Lower leg skin (tissue), 4 donors: Measurements from ENCODE around the gene UBAC2. TPM values are rescaled to one million over a fixed set of nuclear protein-coding genes. Genes with fewer than 3 reads are reported as not detected.

Experiments
- DNase-seq, 2 donors: peaks; one replicate each; pipeline ENCODE4 v3.0.0-alpha.2; 2019; ENCODE audit warnings: low spot score in 2 of 2
- H3K4me3 ChIP-seq: fragments of 200-600 bp; sonication (generic); 2 replicates; pipeline ENCODE4 v1.5.1; 2017; ENCODE audit warnings: mild to moderate bottlenecking, low read depth; ENCODE audit not compliant: poor library complexity, severe bottlenecking
- CTCF ChIP-seq, 3 donors: fragments of 450-650 bp; IDR thresholded peaks; one replicate each; pipeline ENCODE4 v1.5.1; 2016; ENCODE audit warnings: antibody characterized with exemption in 3 of 3, mild to moderate bottlenecking in 3 of 3, moderate library complexity in 2 of 3
- POLR2A ChIP-seq, 2 donors: fragments of 450-650 bp; IDR thresholded peaks; one replicate each; pipeline ENCODE4 v1.6.1; 2016 to 2017; ENCODE audit warnings: antibody characterized with exemption in 2 of 2, mild to moderate bottlenecking in 1 of 2, moderate library complexity in 1 of 2
- WGBS, 2 donors: methylation state at CpG; one replicate each; pipeline ENCODE4 v1.1.5; 2018; 5-methylcytosine and 5-hydroxymethylcytosine counted together
- intact Hi-C: fragments of 100-400 bp; cut with DNase I; formaldehyde crosslinking; loops from one replicate; pipeline ENCODE4 v1.15.0; 2023; ENCODE audit warnings: low total_unique reads
- total RNA-seq, 4 donors: library from RNA; depleted of rRNA; stranded (reverse); fragments of >200 nt; gene quantifications; one replicate each; pipeline ENCODE4 v1.1.0, GENCODE V29; 2016

The UBAC2 gene
- total RNA-seq, 4 donors from 2014 or later: 94.8 to 125 (median 106) TPM

GRCh38 chr13:99258946-99259345, 58.3 kb downstream of the UBAC2 start:
- intact Hi-C loops: no loop called here
- WGBS, 2 donors: 75 to 86% methylated on average over 3 of the region's 3 CpGs
- no peak for TF ChIP-seq POLR2A (IDR thresholded peaks at IDR 0.05)
- no peak for TF ChIP-seq CTCF (IDR thresholded peaks at IDR 0.05)

GRCh38 chr13:99260216-99260615, 59.6 kb downstream of the UBAC2 start:
- intact Hi-C loops: loop anchor here (5.0 kb wide), 1 partner anchor 83 kb away; no protein-coding TSS in a partner anchor
- 93 to 94% methylated on average over 5 of the region's 5 CpGs for WGBS, 2 donors
- no peak for TF ChIP-seq POLR2A (IDR thresholded peaks at IDR 0.05)
- TF ChIP-seq CTCF (IDR thresholded peaks at IDR 0.05): no peak
- no peak overlapping the region for H3K4me3 ChIP-seq
- no peak for DNase-seq

More at GRCh38 chr13:99258946-99259345, 58.3 kb downstream of the UBAC2 start:
- H3K4me3 ChIP-seq: no peak overlapping the region
- DNase-seq: no peak

GRCh38 chr13:99261059-99261458, 60.4 kb downstream of the UBAC2 start:
- 90 to 95% methylated on average over 1 of the region's 1 CpG for WGBS, 2 donors
- intact Hi-C loops: loop anchor here (5.0 kb wide), 1 partner anchor 84 kb away; no protein-coding TSS in a partner anchor
- DNase-seq: no peak
- TF ChIP-seq CTCF (IDR thresholded peaks at IDR 0.05): no peak
- TF ChIP-seq POLR2A (IDR thresholded peaks at IDR 0.05): no peak
- no peak overlapping the region for H3K4me3 ChIP-seq

- DNase-seq: no peak
- H3K4me3 ChIP-seq: no peak overlapping the region
- intact Hi-C loops: loop anchor here (5.0 kb wide), 1 partner anchor 86 kb away; no protein-coding TSS in a partner anchor
- TF ChIP-seq POLR2A (IDR thresholded peaks at IDR 0.05): no peak
- no peak for TF ChIP-seq CTCF (IDR thresholded peaks at IDR 0.05)
- 84 to 88% methylated on average over 7 of the region's 7 CpGs for WGBS, 2 donors
These were observed 62.6 kb downstream of the UBAC2 start for GRCh38 chr13:99263126-99263785.

GRCh38 chr13:99264051-99264450, 63.4 kb downstream of the UBAC2 start:
- intact Hi-C loops: loop anchor here (5.0 kb wide), 1 partner anchor 87 kb away; no protein-coding TSS in a partner anchor
- no peak for TF ChIP-seq CTCF (IDR thresholded peaks at IDR 0.05)
- no peak for TF ChIP-seq POLR2A (IDR thresholded peaks at IDR 0.05)
- H3K4me3 ChIP-seq: no peak overlapping the region
- WGBS, 2 donors: 44 to 64% methylated on average over 1 of the region's 1 CpG
- no peak for DNase-seq
